Subcutaneous adipose tissue (tissue), 4 donors: Measurements from ENCODE around the gene EHD4. TPM values are rescaled to one million over a fixed set of nuclear protein-coding genes. Genes with fewer than 3 reads are reported as not detected.

Experiments
- CTCF ChIP-seq: fragments of 450-650 bp; IDR thresholded peaks from one replicate; pipeline ENCODE4 v1.5.1; 2016; ENCODE audit warnings: low read depth, mild to moderate bottlenecking, control low read depth, antibody characterized with exemption, moderate library complexity
- total RNA-seq, 4 donors: library from RNA; depleted of rRNA; stranded (reverse); fragments of >200 nt; gene quantifications; one replicate each; pipeline ENCODE4 v1.1.0, GENCODE V29; 2016

The EHD4 gene
- total RNA-seq, 4 donors from 2014 or later, result 24.8 to 43.2 (median 33.0) TPM

DNA sequence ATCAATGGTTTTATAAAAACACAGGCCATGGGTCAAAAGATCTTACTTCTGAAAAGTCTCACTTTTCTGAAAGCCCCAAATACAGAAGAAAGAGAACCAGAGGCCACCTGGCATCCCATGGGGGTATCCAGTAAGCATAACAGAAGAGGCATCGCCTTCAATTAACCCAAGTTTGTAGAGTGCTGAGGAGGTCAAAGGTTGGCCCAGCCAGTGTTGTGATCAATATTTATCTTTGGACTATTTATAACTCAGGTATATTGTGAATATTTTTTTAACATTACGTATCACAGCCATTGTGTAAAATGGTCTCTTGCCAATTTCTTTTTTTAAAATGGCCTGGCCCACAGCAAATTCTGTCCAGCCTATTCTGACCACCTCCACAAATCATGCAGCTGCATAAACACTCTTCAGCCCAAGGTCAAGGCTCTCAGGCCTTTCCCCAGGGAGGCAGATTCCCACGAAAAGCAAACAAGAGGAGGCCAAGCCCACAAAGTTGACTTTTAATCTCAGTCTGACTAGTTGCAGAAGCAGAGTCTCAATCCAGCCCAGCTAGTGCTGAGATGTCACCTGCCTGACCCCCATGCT lies 52.3 kb downstream of the EHD4 start:
- no peak for TF ChIP-seq CTCF

DNA sequence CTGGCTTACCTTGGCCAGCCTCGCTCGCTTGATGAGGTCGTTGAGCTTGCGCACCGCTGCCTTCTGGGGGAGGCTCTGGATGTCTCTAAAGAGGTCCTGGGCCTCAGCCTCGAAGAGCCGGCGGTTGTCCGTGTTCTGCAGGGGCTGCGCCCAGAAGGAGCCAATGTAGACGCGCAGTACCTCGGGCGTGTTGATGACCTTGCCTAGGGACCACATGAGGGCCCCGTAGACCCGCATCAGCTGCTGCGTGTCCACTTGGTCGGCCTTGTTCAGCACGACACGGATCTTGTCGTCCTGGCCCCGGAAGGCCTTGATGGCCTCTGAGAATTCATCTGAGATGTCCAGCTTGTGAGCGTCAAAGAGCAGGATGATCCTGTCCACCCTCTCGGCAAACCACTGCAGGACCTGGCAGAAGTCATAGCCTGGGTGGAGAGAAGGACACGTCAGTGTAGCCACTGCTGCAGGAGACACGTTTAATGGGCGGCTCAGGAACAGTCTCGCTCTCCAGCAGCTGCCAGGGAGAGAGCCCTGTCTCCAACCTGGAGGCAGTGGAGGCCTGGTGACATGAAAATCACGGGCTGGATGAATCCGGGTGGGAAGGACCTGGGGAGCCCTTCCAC lies 53.0 kb downstream of the EHD4 start:
- no peak for TF ChIP-seq CTCF

DNA sequence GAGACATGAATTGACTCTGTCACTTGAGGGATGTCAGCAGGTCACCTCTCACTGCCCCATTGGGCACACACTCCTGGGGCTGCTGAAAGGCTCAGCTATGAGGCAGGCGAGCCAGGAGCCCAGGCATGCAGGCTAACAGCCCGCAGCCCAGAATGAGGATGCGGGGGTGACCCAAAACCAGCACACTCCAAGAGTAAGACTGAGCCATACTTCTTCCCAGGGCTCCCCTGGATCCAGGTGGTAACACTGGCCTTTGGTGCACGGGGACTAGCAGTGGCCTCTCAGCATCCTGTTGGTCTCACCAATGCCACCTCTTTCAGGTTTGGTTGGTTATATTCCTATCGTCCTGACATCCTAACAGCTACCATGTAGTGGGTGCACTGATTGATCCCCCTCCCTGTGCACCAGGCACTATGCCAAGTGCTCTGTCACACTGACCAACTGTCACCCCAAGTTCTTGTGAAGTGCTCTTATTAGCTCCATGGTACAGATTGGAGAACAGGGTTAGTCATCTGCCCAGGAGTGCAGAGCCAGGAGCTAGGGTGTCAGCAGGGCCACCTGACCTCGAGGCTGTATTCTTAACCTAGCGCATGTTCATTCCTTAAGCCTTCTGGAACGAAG lies 53.7 kb downstream of the EHD4 start:
- no peak for TF ChIP-seq CTCF

DNA sequence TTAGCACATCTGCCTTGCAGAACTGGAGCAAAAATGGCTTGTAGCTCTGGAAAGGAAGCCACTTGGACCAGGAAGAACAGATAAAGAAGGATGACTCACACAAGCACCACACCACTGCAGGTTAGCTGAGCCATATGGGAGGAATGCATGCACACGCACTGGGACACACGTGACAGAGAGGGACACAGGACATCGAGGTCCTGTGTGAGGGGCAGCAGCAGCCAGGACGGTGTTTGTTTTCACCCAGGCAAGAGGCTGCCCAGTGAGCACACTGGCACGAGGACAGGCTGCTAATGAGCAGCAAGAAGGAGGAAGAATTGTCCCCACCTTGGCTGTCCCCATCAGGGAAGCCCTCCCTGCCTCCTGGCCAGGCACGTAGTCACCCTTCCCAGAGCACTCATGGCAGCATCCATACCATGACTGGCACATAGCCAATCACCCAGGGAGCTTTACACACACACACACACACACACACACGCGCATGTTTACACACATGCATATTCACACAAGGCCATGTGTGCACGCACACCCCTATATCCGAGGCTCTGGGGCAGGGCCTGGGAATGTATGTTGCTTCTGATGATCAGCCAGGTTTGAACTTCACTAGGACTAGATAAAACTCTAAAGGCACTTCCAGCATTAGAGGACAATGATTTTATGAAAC lies 54.5 kb downstream of the EHD4 start:
- TF ChIP-seq CTCF, result no peak

DNA sequence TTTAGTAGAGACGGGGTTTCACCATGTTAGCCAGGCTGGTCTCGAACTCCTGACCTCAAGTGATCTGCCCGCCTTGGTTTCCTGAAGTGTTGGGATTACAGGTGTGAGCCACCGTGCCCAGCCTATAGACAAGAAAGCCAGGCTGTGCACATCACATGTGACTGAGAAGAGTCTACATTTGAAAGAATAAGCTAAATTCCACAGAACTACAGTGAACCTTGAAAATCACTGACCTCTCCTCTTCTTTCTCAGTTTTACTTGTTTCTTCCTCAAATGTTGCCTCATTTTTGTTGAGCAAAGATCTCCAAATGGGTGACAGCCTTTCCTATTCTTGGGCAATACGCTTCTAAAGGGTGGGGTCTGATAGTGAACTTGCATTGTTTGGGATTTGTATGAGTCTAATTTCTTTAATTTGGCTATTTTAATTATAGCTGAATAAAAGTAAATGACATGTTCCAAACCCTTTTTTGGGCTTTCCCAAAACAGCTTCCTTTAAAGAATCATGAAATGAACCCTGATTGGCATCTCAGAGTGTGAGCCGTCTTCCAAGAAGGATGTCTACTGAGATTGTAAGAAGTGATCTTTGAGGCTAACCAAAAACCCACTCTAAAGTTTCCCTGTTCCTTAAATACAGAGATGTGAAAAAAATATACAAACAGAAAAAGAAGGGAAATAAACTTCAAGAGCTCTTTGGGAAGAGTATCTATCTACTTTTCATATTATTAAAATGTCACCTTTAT lies 56.9 kb downstream of the EHD4 start:
- no peak for TF ChIP-seq CTCF

DNA sequence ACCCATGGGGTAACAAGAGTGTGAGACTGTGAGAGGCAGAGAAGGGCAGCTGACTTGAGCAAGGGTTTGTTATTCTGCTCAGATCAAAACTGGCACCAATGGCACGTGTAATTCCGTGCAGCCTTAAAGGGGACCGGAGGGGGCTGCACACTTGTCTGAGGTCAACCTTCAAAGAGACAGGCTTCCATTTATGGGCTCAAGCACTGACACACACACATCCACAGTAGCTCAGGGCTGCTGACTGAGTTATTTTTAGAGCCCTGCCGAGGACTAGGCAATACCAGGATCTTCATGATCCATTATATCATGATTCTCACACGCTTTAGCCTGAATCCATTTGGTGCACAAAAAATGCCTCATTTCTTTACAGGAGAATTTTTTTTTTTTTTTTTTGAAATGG lies 57.9 kb downstream of the EHD4 start:
- no peak for TF ChIP-seq CTCF

DNA sequence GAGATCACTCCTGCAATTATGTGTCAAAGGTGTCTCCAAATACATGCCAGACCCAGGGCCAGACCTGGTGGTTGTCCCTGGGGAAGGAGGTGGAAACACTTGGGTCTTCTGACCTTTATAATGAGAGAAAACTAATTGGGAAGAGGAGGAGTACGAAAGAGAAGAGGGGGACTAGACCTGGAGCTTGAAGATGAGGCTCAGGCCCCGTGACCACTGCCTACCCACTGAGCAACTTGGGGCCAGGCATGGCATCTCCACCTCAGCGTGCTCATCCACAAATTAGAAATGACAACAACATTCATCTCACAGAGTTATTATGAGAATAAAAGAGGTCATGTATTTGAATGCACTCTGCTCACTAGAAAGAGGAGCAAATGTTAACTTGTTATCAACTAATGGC lies 59.1 kb downstream of the EHD4 start:
- no peak for TF ChIP-seq CTCF
